ENCODE results near the gene POU2F1.

Gene POU2F1

GRCh38 chr1:167220537-167221125, at the start of gene POU2F1:
Gene POU2F1, plus strand, starts transcription at chr1:167220886. Its CDS starts 12 bp downstream, at chr1:167220898.
- DNase-seq = peak; percentile 75 to 99 (median 97)

- peak in 7 of 56 donors; percentile 0 to 39 (median 11) for DNase-seq
Measured at GRCh38 chr1:167171286-167171929, 49.3 kb upstream of the POU2F1 start.

- DNase-seq = no peak
Measured at GRCh38 chr1:167173516-167174184, 47.0 kb upstream of the POU2F1 start.

GRCh38 chr1:167175901-167176300, 44.8 kb upstream of the POU2F1 start:
- no peak for DNase-seq

GRCh38 chr1:167178831-167179230, 41.9 kb upstream of the POU2F1 start:
- DNase-seq = no peak

GRCh38 chr1:167182571-167183320, 37.9 kb upstream of the POU2F1 start:
- DNase-seq = no peak

- no peak for DNase-seq
Measured at GRCh38 chr1:167184081-167184480, 36.6 kb upstream of the POU2F1 start.

GRCh38 chr1:167185062-167185461, 35.6 kb upstream of the POU2F1 start:
- no peak for DNase-seq

GRCh38 chr1:167185974-167186657, 34.6 kb upstream of the POU2F1 start:
- peak in 12 of 56 donors; percentile 1 to 38 (median 7) for DNase-seq

GRCh38 chr1:167186771-167187170, 33.9 kb upstream of the POU2F1 start:
- no peak for DNase-seq

GRCh38 chr1:167190747-167191237, 29.9 kb upstream of the POU2F1 start:
- DNase-seq = no peak

- no peak for DNase-seq
Measured at GRCh38 chr1:167191958-167192357, 28.7 kb upstream of the POU2F1 start.

- no peak for DNase-seq
Measured at GRCh38 chr1:167194182-167194581, 26.5 kb upstream of the POU2F1 start.

GRCh38 chr1:167196166-167196565, 24.5 kb upstream of the POU2F1 start:
- DNase-seq = no peak

GRCh38 chr1:167197236-167197635, 23.4 kb upstream of the POU2F1 start:
- no peak for DNase-seq

- DNase-seq = no peak
Measured at GRCh38 chr1:167197692-167198091, 23.0 kb upstream of the POU2F1 start.

- no peak for DNase-seq
Measured at GRCh38 chr1:167198518-167199133, 22.1 kb upstream of the POU2F1 start.

- DNase-seq = no peak
Measured at GRCh38 chr1:167199656-167200055, 21.0 kb upstream of the POU2F1 start.

GRCh38 chr1:167200272-167200671, 20.4 kb upstream of the POU2F1 start:
- no peak for DNase-seq

- no peak for DNase-seq
Measured at GRCh38 chr1:167200749-167201148, 19.9 kb upstream of the POU2F1 start.

GRCh38 chr1:167202049-167202448, 18.6 kb upstream of the POU2F1 start:
- no peak for DNase-seq
